Neural progenitor cell (in vitro differentiated cells): ENCODE results near the gene SND1. TPM values are rescaled to one million over a fixed set of nuclear protein-coding genes. Genes with fewer than 3 reads are reported as not detected.

ENCODE experiments used
- DNase-seq: peaks from one replicate; pipeline ENCODE4 v3.0.0-alpha.2; 2016; ENCODE audit warnings: low spot score
- H2AFZ ChIP-seq: fragments of 200-600 bp; sonication (generic); replicated peaks from 2 replicates; pipeline ENCODE4 v1.6.1; 2016; ENCODE audit warnings: antibody characterized with exemption
- H3F3A ChIP-seq: fragments of 200-600 bp; sonication (generic); 2 replicates; pipeline ENCODE4 v1.6.1; 2016; ENCODE audit warnings: antibody characterized with exemption, low read depth
- H3K27ac ChIP-seq: fragments of 200-600 bp; sonication (generic); 2 replicates; pipeline ENCODE4 v1.5.1; 2016; ENCODE audit warnings: mild to moderate bottlenecking
- H3K27me3 ChIP-seq: fragments of 200-600 bp; sonication (generic); 2 replicates; pipeline ENCODE4 v1.6.1; 2016; ENCODE audit warnings: mild to moderate bottlenecking, moderate library complexity
- H3K36me3 ChIP-seq: fragments of 200-600 bp; sonication (generic); 2 replicates; pipeline ENCODE4 v1.5.1; 2016
- H3K4me1 ChIP-seq: fragments of 200-600 bp; sonication (generic); 2 replicates; pipeline ENCODE4 v1.6.1; 2016; ENCODE audit warnings: mixed run types
- H3K4me2 ChIP-seq: fragments of 200-600 bp; sonication (generic); 2 replicates; pipeline ENCODE4 v1.6.1; 2016
- H3K4me3 ChIP-seq: fragments of 200-600 bp; sonication (generic); 2 replicates; pipeline ENCODE4 v1.5.1; 2016
- H3K79me2 ChIP-seq: fragments of 200-600 bp; sonication (generic); 2 replicates; pipeline ENCODE4 v1.6.1; 2016; ENCODE audit warnings: low read depth
- H3K9ac ChIP-seq: fragments of 200-600 bp; sonication (generic); 2 replicates; pipeline ENCODE4 v1.6.1; 2016
- H3K9me3 ChIP-seq: fragments of 200-600 bp; sonication (generic); 2 replicates; pipeline ENCODE4 v1.5.1; 2016; ENCODE audit warnings: low read depth
- H4K20me1 ChIP-seq: fragments of 200-600 bp; sonication (generic); 2 replicates; pipeline ENCODE4 v1.6.1; 2016; ENCODE audit warnings: low read depth
- H3K27ac Mint-ChIP-seq: 3 replicates; pipeline ENCODE4 v1.8.0; 2021; ENCODE audit warnings: mixed read lengths
- H3K27me3 Mint-ChIP-seq: 2 replicates; pipeline ENCODE4 v1.8.0; 2022; ENCODE audit warnings: low read depth, mild to moderate bottlenecking, inconsistent platforms, moderate library complexity, mixed read lengths; ENCODE audit not compliant: insufficient read depth
- H3K36me3 Mint-ChIP-seq: 3 replicates; pipeline ENCODE4 v1.8.0; 2021; ENCODE audit warnings: mixed read lengths
- H3K4me1 Mint-ChIP-seq: 3 replicates; pipeline ENCODE4 v1.8.0; 2021; ENCODE audit warnings: mixed read lengths
- H3K4me3 Mint-ChIP-seq: 3 replicates; pipeline ENCODE4 v1.8.0; 2021; ENCODE audit warnings: mild to moderate bottlenecking, moderate library complexity, mixed read lengths
- H3K9me3 Mint-ChIP-seq: 3 replicates; pipeline ENCODE4 v1.8.0; 2020; ENCODE audit warnings: mixed read lengths
- CTCF ChIP-seq: fragments of 200-600 bp; sonication (generic); IDR thresholded peaks from 2 replicates; pipeline ENCODE4 v1.5.1; 2017; ENCODE audit warnings: antibody characterized with exemption, mild to moderate bottlenecking
- EZH2 ChIP-seq: fragments of 200-600 bp; sonication (generic); IDR thresholded peaks from 2 replicates; pipeline ENCODE4 v1.6.1; 2017; ENCODE audit warnings: antibody characterized with exemption, mild to moderate bottlenecking, moderate library complexity
- EZH2phosphoT487 ChIP-seq: fragments of 200-600 bp; sonication (generic); IDR thresholded peaks from 2 replicates; pipeline ENCODE4 v1.6.1; 2017; ENCODE audit warnings: antibody characterized with exemption
- total RNA-seq: library from RNA; depleted of rRNA; stranded (reverse); fragments of >200 nt; gene quantifications from 2 replicates; pipeline ENCODE4 v1.2.3, GENCODE V29; 2015; ENCODE audit warnings: low replicate concordance

Gene SND1
- total RNA-seq, 1 donor from 2014 or later = 154 TPM

GRCh38 chr7:127713758-127714157 is 61.8 kb downstream of the SND1 start:
- no peak overlapping the region for H3K4me3 ChIP-seq
- H3K4me2 ChIP-seq = no peak overlapping the region
- Mint-ChIP-seq H3K27me3 (no peaks in the 10 kb centered on the region), H3K4me3 (no peak overlapping the region), H3K9me3 (peaks cover 21% of the 10 kb centered on the region), H3K4me1 (no peaks in the 10 kb centered on the region), H3K27ac (no peak overlapping the region), H3K36me3 (peaks cover 51% of the 10 kb centered on the region)
- H3K27me3 ChIP-seq = no peaks in the 10 kb centered on the region
- no peaks in the 10 kb centered on the region for H4K20me1 ChIP-seq
- no peak overlapping the region for H3K9ac ChIP-seq
- DNase-seq = no peak
- no peak overlapping the region for H2AFZ ChIP-seq
- no peaks in the 10 kb centered on the region for H3K9me3 ChIP-seq
- peaks cover 6% of the 10 kb centered on the region for H3F3A ChIP-seq
- peaks cover 15% of the 10 kb centered on the region for H3K36me3 ChIP-seq
- H3K4me1 ChIP-seq = peaks cover 24% of the 10 kb centered on the region
- H3K27ac ChIP-seq = peak overlapping the region; percentile 72
- TF ChIP-seq EZH2phosphoT487 = no peak
- TF ChIP-seq EZH2 = no peak
- no peak for TF ChIP-seq CTCF
- peaks cover 53% of the 10 kb centered on the region for H3K79me2 ChIP-seq

- no peaks in the 10 kb centered on the region for H4K20me1 ChIP-seq
- H3K27me3 ChIP-seq = no peaks in the 10 kb centered on the region
- H3K4me3 Mint-ChIP-seq = no peak overlapping the region
- H3K36me3 Mint-ChIP-seq = peaks cover 42% of the 10 kb centered on the region
- H3K4me1 Mint-ChIP-seq = peaks cover 4% of the 10 kb centered on the region
- H3K4me2 ChIP-seq = peak overlapping the region; percentile 12
- H3K36me3 ChIP-seq = peaks cover 15% of the 10 kb centered on the region
- peak; percentile 25 for DNase-seq
- no peak overlapping the region for H3K27ac Mint-ChIP-seq
- peaks cover 42% of the 10 kb centered on the region for H3K79me2 ChIP-seq
- no peaks in the 10 kb centered on the region for H3K27me3 Mint-ChIP-seq
- H3F3A ChIP-seq = peaks cover 6% of the 10 kb centered on the region
- H3K27ac ChIP-seq = no peak overlapping the region
- H3K4me1 ChIP-seq = peaks cover 24% of the 10 kb centered on the region
- no peak for TF ChIP-seq EZH2
- TF ChIP-seq CTCF = no peak
- no peak for TF ChIP-seq EZH2phosphoT487
- no peak overlapping the region for H3K9ac ChIP-seq
- H3K9me3 ChIP-seq = no peaks in the 10 kb centered on the region
- no peak overlapping the region for H2AFZ ChIP-seq
- peaks cover 17% of the 10 kb centered on the region for H3K9me3 Mint-ChIP-seq
- no peak overlapping the region for H3K4me3 ChIP-seq
Observed at GRCh38 chr7:127715272-127715671, 63.3 kb downstream of the SND1 start.

GRCh38 chr7:127715901-127716300 is 63.9 kb downstream of the SND1 start:
- Mint-ChIP-seq H3K9me3 (peaks cover 14% of the 10 kb centered on the region), H3K27me3 (no peaks in the 10 kb centered on the region), H3K4me3 (no peak overlapping the region), H3K4me1 (peaks cover 4% of the 10 kb centered on the region), H3K36me3 (peaks cover 37% of the 10 kb centered on the region), H3K27ac (no peak overlapping the region)
- Histone ChIP-seq H2AFZ (no peak overlapping the region), H3K4me1 (peaks cover 24% of the 10 kb centered on the region), H3K79me2 (peaks cover 42% of the 10 kb centered on the region), H3K27ac (no peak overlapping the region), H3K9me3 (no peaks in the 10 kb centered on the region), H3K4me2 (peak overlapping the region; percentile 12), H3K27me3 (no peaks in the 10 kb centered on the region), H4K20me1 (no peaks in the 10 kb centered on the region), H3K36me3 (peaks cover 11% of the 10 kb centered on the region), H3F3A (peaks cover 6% of the 10 kb centered on the region), H3K4me3 (no peak overlapping the region), H3K9ac (no peak overlapping the region)
- DNase-seq = no peak
- TF ChIP-seq CTCF (no peak), EZH2phosphoT487 (no peak), EZH2 (no peak)
